GM18858 (cell line): ENCODE data around the gene SYNDIG1.

Source experiments
- ATAC-seq: cut with Tn5 transposase; IDR thresholded peaks from one replicate; pipeline ENCODE4 v1.9.1; 2021; ENCODE audit not compliant: unreplicated experiment

SYNDIG1 gene

DNA sequence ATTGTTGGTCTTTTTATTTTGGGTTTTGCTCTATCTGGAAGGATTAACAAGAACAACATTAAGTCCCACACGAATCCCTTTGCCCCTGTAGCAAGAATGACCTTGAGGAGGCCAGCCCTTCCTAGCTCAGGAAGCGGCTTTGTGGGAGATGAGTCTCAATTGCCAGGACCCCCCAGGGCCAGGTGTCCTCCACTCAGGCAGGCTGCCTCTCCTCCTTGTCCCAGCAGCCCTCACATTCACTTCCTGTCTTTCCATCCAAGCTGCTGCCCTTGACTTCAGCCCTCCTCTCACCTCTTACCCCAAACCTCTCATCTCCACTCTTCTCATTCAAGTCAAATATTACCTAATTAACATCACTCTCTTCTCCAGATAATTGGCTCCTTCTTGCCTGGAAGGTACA is 22.6 kb upstream of the SYNDIG1 start:
- no peak for ATAC-seq

DNA sequence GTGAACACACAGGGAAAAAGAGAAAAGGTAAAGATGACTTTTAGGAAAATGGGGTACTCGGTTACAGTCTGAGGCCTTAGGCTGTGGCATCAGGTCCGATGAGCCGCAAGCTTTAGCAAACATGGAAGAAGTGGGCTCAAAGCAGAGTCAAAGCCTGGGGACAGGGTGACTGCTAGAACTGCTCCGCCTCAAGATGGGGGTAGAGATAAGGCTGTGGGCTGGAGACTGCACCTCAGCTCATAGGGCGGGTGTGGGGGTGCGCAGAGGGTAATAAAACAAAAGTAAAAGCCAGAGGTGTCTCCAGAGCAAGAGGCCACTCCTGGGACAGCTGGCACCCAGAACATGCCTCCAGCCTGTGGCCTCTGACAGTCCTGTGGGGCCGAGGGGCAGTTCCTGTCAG is 21.3 kb upstream of the SYNDIG1 start:
- ATAC-seq, result no peak

GRCh38 chr20:24449026-24449720 is 20.3 kb upstream of the SYNDIG1 start:
- no peak for ATAC-seq

- ATAC-seq, result no peak
Observed at GRCh38 chr20:24450177-24450576, 19.3 kb upstream of the SYNDIG1 start.

DNA sequence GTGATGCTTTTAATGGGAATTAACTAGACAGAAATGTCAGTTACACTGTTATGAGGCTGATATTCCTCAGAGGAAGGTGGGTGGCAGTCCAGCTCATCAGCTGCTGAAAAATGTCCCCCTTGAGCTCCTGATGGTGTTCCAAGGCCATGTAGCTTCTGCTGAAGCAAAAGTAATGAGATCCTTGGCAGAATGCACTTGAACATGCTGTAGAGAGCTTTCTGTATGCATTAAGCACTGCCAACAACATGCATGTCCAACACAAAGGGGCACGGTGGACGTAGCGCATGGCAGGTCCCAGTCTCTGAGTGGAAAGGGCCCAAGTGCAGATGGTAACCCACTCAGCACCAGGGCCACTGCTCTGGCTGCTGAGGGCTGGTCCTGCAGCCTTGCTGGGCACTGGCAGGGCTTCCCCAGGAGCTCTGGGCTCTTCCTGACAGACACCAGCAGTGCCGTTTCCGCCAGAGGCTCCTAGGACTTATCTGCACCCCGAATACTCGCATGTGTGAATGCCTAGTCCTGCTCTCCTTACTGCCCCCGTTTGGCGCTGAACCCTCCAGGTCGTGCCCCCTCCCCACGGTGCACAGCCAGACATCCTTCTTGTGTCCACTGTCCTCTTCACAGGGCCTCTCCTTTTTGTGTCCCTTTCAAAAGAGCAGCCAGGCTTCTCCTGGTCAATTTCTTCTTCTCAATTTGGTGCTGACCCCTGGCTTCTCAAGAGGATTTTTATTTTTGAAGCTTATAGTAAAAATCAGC is 18.6 kb upstream of the SYNDIG1 start:
- no peak for ATAC-seq

DNA sequence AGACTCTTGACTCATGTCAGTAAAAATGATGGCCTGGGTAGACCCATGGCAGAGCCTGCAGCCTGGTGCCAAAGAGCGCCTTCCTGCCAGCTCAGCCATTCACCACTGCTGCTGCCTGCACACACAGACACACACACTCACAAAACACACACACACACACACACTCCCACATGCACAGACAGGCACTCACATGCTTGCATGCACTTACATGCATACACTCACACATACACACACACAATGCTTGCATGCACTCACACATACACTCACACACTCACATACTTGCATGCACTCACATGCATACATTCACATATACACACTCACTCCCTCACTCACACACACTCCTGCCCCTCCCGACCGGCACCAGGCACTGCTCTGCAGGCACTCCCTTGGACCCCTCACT is 18.0 kb upstream of the SYNDIG1 start:
- no peak for ATAC-seq

DNA sequence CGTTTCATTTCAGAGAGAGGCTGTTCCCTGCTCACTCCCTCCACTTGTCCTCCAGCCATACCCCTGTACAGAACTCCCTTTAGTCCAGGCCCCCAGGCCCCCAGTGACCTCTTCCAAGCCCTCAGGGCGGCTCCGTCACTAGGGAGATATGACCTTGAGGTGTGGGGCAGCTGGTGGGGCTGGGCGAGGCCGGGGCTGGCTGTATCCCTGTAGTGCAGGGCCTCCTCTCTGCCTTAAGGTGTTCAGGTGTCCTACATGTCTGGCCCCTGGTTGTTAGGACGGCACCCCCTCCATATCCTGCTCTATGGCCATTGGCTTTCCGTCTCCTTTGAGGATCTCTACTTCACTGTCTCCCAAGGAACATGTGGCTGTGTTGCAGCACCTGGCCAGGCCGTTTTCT is 17.4 kb upstream of the SYNDIG1 start:
- ATAC-seq, result no peak

- no peak for ATAC-seq
Observed at GRCh38 chr20:24452498-24453127, 16.8 kb upstream of the SYNDIG1 start.

GRCh38 chr20:24453869-24454268 is 15.6 kb upstream of the SYNDIG1 start:
- no peak for ATAC-seq

GRCh38 chr20:24455081-24455480 is 14.3 kb upstream of the SYNDIG1 start:
- no peak for ATAC-seq

DNA sequence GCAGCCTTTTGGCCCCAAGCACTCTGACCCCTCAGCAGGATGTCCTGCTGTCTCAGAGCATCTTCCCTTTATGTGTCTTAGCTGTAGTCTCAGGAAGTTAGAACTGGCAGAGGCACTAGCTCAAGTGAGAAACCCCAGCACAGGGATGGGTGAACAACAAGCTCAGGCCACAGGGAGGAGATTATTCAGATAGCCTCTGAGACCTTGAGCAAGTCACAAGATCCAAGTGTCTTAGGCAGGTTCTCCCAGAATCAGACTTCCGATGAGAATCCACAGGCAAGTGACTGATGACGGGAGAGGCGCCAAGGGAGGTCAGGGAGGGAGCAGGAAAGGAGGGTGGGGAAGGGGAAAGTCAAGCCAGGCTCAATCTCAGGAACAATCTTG is 13.0 kb upstream of the SYNDIG1 start:
- ATAC-seq, result no peak

- ATAC-seq, result no peak
Observed at GRCh38 chr20:24458436-24458835, 11.0 kb upstream of the SYNDIG1 start.

- no peak for ATAC-seq
Observed at GRCh38 chr20:24459733-24460132, 9.7 kb upstream of the SYNDIG1 start.

GRCh38 chr20:24460712-24461111 is 8.7 kb upstream of the SYNDIG1 start:
- ATAC-seq, result no peak

DNA sequence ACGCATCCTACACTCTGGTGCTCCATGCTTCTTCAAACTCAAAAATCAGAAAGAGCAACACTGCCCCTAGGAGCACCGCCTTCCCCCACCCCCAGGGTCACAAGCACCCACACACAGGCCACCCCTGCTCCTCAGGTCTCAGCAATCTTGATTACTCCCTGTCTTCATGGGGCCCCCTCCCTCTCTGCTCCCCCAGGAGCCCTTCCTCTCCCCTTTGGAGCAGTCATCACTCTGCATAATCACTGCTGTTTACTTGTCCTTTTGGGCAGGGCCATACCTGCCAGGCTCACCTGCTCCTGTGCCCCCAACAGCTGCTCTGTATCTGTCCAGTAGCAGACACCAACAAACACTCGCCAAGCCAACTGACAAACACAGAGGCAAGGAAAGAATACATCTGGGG is 7.6 kb upstream of the SYNDIG1 start:
- ATAC-seq, result no peak

GRCh38 chr20:24462460-24463010 is 6.9 kb upstream of the SYNDIG1 start:
- ATAC-seq, result no peak

DNA sequence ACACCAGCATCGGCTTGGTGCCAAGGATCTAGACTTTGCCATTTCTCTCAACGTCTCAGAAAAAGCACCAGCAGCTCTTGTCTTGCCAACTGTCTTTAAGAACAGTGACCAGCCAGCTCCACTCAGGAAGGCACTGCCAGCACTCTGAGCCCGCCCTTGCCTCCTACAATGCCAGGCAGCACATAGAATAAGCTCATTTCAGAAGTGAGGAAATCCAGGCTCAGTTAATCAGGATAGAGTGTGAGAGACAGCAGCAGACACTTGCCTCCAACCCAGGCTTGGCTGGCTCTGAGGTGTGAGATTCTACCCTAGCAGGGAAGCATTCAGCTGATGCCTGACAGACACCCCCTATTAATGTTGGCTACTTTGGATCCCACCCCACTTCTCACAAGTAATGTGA is 4.3 kb upstream of the SYNDIG1 start:
- ATAC-seq, result no peak

DNA sequence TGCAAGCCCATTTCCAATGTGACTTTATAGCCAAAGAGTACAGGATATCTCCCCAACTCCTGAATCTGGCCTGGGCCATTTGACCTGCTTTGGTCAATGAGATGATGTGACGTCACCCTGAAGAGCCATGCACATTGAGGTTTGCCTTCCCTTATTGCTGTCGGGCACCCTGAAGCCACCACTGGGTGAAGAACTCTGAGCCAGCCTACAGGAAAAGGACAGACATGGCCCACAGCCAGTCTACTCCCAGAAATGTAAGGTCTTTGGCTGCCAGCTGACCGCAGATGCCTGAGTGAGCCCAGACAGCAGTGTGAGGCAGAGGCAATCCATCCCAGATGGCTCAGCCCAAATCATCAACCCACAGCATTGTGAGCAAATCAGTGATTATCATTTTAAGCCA is 3.7 kb upstream of the SYNDIG1 start:
- ATAC-seq, result no peak

DNA sequence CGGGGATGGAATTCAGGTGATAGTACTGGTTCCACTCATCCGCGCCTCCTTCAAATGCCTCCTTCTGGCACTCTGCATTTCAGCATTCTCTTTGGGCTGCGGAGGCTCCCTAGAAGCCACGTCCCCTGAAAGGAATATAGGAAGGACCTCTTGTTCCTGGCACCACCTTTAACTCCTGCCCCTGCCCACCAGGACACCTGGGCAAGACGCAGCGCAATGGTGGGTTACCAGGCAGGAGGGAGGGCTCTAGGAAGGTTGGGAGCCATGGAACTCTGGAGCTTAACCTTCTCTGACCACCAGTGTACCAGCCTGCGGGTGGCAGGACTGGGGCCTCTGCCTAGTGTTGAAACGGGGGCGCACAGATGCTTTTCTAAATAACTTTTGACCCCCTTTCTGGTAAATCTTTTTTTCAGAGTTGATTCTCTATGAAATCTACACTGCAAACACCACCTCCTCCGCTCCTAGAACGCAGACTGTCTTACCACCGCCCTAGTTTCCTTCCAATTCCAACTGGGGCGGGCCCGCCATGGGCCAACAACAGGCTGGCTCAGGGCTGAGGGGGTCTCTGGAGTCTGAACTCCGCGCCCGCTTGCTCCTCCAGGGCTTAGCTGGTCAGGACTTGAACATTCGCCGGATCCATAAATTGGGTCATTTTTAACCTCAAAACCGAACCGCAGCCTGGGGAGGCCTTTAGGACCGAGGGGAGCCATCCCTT is 871 bp upstream of the SYNDIG1 start:
- ATAC-seq, result no peak

DNA sequence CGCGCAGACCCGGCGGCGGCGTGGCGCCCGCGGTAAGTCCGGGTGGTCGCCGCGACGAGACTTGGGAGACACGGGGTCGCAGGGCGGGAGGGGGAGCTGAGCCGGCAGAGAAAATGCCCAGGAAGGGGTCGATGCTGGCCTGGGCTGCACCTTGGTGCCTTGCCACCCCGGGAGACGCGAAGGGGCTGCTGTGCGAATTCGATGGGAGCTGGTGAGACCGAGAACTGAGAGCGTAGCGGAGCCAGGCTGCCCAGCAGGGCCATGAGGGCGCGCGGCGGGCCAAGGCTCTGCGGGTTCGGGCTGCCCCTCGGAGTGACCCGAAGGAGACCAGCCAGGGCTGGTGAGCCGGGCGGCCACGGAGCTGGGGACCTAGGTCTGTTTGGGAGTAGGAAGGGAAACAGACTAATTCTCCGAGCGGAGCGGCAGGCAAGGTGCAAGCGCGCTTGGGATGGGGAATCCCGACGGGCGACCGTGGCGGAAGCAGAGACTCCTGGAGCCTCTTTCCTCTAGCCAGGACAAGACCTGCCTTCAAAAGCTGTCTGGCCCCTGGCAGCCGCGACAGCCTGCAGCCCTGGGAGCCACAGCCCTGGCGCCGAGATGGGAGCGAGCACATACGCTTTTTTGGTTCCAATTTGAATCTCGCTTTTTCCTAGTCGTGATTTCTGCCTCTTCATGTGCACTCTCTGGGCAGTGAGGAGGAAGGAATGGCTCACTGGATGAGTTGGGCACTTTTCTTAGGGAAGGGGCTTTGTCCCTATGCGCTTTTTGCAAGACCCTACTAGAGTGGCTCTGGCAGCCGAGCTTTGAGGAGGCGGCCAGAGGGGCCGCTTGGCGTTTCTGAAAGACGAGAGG is 691 bp downstream of the SYNDIG1 start:
- no peak for ATAC-seq
